Amygdala (tissue), 56 donors: Measurements from ENCODE around the gene GNAO1.

Experiments used
- DNase-seq, 56 donors: peaks; one replicate each; lab custom pipeline; 2025; lab: John Stamatoyannopoulos, UW

Gene GNAO1

DNA sequence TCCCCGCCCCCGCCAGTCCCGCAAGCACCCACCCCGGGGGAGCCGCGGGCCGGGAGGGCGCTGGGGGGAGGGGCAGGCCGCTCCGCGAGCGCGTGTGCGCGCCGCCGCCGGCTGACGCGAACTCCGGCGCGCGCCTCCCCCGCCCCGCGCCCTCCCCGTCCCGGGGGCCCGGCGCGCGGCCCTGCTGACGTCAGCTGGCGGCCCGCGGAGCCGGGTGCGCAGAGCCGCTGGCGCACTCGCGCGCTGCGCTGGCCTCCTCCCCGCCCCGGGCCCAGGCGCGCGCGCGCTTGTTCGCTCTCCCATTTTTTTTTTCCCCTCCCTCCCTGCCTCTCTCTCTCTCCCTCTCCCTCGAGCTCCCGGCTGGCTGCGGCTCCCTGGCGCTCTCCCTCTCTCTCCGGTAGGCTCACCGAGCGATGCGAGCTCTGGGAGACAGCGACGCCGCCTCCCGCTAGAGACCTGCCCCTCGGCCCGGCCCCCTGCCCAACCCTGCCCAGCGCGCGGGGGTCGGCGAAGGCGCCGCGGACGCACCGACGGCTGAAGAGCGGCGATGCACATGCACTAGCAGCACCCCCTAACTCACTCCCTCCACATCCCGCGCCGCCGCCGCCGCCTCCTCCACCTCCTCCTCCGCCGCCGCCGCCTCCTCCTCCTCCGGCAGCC lies at the start of gene GNAO1:
Gene GNAO1, plus strand, starts transcription at position 334 of the 660 bp plus-strand sequence. CDS start 747 bp downstream, outside the sequence.
- DNase-seq, result peak in 51 of 56 donors; percentile 33 to 92 (median 81)

- DNase-seq, result no peak
Observed at GRCh38 chr16:56143666-56144065, 47.6 kb upstream of the GNAO1 start.

DNA sequence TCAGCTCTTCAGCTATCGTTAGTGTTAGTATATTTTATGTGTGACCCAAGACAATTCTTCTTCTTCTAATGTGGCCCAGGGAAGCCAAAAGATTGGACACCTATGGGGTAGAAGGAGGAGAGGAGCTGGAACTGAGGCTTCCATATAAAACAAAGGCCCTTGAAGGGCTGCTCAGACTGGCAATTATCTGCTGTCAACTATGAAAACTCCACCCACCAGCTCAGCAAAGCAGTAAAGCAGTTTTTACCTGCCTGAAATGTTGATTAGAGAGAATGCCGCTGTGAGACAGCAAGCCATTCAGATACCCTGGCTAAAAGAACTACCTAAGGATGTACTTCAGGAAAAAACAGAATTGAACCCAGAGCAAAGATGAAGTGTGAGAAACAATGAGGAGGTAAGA lies 45.9 kb upstream of the GNAO1 start:
- DNase-seq, result no peak

DNA sequence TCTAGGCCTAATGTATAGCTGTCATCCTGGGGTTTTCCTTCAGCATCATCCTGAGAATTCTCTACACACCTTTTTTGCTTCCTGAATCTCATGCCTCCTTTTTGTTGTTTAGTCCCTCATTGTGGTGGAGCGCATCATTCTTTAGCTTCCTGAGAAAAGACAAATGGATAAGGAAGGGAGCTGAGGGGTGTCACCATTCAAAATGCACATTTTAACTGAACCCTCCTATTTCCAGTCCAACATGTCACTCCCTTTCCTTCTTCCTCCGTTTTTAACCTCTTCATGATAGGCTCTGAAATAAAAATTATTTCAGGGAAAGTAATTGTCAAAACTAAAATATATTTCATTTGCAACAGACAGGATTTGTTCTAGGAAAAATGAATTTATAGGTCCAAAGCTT lies 39.7 kb upstream of the GNAO1 start:
- DNase-seq, result no peak

- DNase-seq, result no peak
Observed at GRCh38 chr16:56161658-56162057, 29.6 kb upstream of the GNAO1 start.

- no peak for DNase-seq
Observed at GRCh38 chr16:56163089-56163488, 28.2 kb upstream of the GNAO1 start.

GRCh38 chr16:56163938-56164337 lies 27.4 kb upstream of the GNAO1 start:
- no peak for DNase-seq

DNA sequence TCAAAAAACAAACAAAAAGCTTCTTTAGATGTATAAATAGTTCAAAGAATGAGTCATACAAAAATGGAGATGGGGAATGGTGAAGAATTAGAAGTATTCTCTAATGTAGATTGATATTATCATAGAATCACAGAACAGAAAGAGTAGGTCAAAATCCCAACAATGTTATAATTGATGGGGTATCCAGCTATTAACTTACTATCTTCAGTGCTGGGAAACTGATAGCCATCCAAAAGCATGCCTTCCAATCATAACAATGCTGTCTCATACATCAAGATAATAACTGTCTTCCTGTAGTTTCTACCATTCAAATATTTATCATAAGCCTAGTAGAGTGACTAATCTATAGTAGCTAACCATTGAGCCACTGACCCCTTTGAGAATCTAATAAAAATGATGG lies 26.7 kb upstream of the GNAO1 start:
- DNase-seq, result no peak

DNA sequence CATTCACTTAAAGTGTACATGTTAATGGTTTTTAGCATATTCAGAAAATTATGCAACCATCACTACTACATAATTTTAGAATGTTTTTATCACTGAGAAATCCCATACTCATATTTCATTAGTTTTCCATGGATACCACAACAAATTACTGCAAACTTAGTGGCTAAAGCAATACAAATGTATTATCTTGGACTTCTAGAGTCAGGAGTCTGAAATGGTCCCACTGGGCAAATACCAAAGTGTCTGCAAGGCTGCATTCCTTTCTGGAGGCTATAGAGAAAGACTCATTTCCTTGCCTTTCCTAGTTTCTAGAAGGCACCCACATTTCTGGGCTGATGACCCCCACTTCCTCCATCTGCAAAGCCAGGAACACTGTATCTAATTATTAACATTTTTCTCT lies 16.9 kb upstream of the GNAO1 start:
- no peak for DNase-seq

DNA sequence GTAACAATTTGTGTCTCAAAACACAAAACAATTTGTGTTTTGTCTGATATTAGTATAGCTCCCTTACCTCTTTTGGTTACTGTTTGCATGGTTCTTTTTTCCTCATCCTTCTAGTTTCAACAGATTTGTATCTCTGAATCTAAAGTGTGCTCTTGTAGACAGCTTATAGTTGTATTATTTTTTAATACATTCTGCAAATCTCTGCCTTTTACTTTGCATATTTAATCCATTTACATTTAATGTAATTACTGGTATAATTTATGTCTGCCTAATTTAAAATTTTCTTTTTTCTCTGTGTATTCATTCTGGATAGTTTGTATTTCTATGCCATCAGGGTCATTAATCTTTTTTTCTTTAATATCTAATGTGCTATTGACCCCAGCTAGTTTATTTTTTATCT lies 9.9 kb upstream of the GNAO1 start:
- DNase-seq, result no peak

GRCh38 chr16:56183266-56183665 lies 8.0 kb upstream of the GNAO1 start:
- no peak for DNase-seq

GRCh38 chr16:56190048-56190676 lies 1.1 kb upstream of the GNAO1 start:
- DNase-seq, result peak in 8 of 56 donors; percentile 1 to 54 (median 10)

DNA sequence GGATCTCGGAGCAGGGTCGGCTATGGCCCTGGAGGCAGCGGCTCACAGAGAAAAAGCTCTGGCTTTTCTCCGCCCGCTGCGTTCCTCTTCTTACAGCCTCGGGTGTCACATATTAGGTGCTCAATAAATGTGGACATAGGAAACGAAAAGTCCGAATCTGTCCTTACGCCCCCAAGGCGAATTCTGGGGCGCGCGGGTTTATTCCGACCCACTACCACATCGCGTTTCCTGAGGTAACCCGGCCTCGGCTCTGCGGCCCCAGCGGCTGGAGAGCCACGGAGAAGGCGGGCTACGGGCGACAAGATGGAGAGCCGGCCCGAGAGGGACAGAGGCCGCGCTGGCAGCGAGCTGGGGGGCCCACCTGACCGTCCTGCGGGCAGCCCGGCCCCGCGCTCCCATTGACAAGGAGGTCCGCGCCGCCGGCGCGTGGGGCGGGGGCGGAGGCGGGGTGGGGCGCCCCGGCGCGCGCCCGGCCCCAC lies 573 bp upstream of the GNAO1 start:
- DNase-seq, result peak in 17 of 56 donors; percentile 58 to 88 (median 77)

DNA sequence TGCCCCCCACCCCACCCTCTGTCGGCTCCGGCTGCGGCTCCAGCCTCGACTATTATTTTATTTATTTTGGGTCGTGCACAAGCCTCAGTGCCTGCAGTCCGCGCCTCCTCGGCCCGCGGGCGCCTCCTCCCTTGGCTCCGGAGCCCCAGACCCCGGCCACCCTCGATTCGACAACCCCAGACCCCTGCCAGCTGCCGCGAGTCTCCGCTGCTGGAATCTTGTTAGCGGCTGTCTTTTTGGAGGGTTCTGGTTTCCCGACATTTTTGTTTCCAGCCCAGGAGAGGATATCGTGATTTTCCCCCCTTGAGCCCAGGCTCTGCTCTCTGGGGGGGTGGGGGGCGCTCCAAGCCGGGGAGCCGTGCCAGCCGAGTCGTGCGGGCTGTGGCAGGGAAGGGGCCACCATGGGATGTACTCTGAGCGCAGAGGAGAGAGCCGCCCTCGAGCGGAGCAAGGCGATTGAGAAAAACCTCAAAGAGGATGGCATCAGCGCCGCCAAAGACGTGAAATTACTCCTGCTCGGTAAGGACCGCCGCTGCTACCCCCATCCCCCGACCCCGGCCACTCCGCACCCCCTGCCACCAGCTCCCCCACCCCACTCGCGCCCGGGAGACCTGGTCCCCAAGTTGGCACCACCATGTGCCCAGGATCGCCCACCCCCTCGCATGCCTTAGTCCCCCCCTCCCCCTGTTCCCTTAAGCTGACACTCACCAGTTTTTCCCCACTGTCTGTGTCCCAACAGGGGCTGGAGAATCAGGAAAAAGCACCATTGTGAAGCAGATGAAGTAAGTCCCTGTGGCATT lies 746 bp downstream of the GNAO1 start:
- peak in 14 of 56 donors; percentile 36 to 72 (median 58) for DNase-seq

- peak in 4 of 56 donors; percentile 28 to 58 (median 34) for DNase-seq
Observed at GRCh38 chr16:56192635-56192945, 1.3 kb downstream of the GNAO1 start.

DNA sequence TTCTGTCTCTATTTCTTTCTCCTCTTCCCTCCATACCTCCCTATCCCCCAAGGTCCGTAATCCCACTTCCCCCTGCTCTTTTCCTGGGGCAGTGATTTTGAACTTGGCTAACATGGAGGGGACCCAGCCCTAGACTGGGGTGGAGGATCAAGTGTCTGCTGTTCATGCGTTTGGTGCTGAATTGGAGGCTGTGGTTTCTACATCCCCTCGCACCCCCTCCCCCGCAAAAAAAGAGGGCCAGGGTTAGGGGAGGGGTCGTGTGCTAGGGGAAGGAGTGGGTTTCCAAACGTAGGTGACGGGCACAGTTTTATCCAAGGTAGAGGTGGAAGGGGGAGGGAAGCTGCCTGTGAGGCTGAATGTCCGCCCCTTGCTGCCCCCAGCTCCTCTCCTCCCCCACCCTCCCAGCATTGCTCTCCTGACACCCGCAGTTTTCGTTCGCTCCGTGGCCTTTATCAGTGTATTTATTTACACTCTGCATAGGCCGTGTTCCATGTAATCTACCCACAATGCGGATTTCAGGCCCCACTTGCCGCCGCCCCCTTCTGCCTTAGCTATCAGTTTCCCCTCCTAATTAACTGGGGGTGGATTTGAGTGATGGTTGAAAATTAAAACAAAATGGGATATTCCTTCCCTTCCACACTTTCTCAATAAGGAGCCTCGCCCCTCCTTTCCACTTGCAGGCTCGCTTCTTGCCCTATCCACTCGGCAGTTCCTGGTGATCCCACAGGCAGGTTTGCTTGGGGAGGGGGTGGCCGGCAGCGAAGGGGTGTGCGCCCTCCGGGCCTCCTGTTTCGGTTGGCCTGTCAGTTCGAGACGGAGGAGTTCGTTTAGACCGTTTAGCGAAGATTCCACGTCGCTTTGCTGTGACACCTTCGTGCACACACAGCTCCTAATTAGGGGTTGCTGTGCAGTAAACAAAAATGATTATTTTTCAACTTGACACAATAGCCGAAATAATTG lies 2.0 kb downstream of the GNAO1 start:
- peak in 8 of 56 donors; percentile 16 to 67 (median 50) for DNase-seq

DNA sequence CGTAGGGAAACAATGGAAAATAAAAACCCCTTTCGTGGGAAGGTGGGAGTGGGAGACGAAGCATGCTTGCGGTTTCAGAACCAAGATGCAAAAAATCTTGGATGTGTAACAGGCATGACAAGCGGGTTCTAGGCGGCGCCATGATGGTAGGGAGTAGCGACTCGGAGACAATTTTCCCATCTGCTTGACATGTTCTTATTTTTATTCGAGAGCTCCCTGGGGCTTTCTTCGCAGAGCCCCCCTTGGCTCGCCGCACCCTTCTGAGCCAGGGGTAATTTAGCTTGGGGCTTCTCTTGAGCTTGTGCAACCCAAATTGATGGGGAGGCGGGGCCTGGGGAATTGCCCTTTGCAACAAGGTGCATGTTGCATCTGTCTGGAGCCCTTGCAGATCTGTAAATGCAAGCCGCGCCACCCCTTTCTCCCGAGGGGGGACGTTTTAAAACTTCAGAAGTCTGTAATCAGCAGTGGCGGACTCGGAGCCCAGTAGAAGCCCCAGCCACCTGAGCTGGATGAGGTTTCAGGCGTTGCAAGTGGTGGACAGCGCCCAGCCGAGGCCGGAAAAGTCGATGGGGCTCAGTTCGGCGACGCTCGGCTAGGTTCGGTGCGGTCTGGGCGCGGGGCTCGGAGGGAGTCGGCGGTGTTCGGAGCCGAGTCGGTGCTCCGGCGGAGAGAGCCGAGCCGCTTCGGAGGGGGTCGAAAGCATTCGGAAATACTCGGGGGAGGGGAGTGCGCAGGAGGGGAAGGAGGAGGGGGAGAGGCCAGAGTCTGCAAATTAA lies 2.9 kb downstream of the GNAO1 start:
- DNase-seq, result peak in 54 of 56 donors; percentile 39 to 90 (median 80)

DNA sequence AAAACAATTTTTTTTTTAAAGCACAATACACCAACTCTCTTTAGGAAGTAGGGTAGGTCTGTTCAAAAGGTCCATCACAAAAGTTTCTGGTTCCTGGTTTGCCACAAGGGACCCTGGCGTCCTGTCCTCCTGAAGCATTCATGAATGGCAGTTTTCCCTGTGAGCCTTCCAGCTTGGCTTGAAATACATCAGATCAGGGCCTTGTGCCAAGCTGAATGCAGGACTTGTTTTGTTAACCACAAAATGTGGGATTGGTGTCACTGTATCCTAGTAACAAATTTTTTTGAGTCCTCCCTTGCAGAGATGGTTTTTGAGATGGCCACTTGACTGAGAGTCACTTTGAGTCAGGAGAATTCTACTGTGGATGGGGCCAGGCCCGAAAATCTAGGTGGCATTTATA lies 3.9 kb downstream of the GNAO1 start:
- peak in 32 of 56 donors; percentile 16 to 75 (median 42) for DNase-seq

DNA sequence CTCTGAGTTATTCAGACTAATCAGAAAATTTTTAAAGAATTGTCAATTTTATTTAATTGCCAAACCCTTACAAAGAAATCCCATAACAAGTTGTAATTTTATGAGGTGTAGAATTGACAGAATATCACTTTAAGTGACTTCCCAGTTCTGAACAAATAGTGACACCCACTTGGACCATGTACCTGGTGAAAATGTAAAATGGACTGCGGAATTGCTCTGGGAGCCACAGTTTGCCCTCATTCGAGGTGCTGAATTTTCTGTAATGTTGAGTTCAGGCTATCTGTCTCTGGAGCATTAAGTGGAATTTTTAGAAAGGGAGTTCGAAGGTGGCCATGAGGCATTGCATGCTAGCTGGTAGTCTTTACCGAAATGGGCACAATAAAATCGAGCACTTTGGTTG lies 5.1 kb downstream of the GNAO1 start:
- DNase-seq, result no peak
